ENCODE measurements around the gene ARHGEF19. TPM values are rescaled to one million over a fixed set of nuclear protein-coding genes. Genes with fewer than 3 reads are reported as not detected.
A peak's percentile ranks its signal among the peaks of the same experiment; 100 is the strongest.

The ARHGEF19 gene
- total and polyA plus RNA-seq, 8 donors: 3.5 to 20.1 (median 9.5) TPM

DNA sequence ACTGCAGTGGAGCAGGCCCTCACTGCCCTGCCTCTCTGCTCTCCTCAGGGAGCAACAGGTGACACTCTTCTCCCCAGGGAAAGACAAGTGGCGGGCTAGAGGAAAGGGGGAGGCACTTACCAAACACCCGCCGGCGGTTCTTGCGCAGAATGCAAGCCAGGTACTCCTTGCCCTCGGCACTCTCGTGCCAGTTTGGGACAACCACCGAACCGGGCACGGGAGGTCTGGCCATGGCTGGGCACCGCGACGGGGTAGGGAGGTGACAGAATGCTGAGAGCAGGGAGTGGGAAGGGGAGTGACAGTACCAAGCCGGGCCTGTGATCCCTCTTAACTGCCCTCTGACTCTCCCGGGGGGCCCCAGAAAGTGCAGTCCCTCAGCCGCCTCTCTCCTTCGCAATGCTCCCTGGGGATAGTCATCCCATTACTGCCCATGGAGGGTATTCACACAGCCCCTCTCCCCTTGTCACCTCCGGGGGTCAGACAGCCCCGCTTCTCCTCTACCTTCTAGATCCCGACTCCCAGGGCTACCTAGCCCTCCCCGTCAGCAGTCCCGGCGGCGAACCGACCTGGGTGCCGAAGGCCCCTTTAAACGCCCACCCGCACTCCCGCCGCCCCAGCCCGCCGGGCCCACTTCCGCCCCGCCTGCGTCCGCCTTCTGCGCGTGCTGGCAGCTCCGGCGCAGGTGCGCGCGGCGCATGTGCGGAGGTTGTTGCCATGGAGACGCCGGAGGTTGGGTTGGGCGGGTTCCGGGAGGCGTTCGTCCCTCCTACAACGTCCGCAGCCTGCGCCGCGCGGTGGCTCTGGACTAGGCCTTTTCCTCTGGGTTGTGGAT lies 24.3 kb upstream of the ARHGEF19 start, which contains the start of gene CPLANE2:
TSS of gene CPLANE2 (minus strand) at position 673 of the 832 bp plus-strand sequence. CDS start at position 232, 441 bp downstream.
- DNase-seq: peak; percentile 98 to 99
- intact Hi-C loops (cut with DNase I; ENCODE audit: low total_unique reads): no loop called here
- Histone ChIP-seq H3K27ac (peak within 1 kb of the TSS; percentile 86 to 94 (median 93)), H3K36me3 (peaks cover 0 to 20% (median 10%) of the 10 kb centered on the region in 4 donors), H3K4me3 (peak within 1 kb of the TSS; percentile 56 to 66 (median 60)), H3K4me1 (peaks cover 17 to 27% (median 24%) of the 10 kb centered on the region in 4 donors), H3K9me3 (no peaks in the 10 kb centered on the region), H3K27me3 (no peaks in the 10 kb centered on the region)
- no peak for TF ChIP-seq EP300 (IDR thresholded peaks at IDR 0.05)
- TF ChIP-seq POLR2AphosphoS5 (IDR thresholded peaks at IDR 0.05): peak; percentile 75 to 97 (median 91)
- peak in 2 of 4 donors; percentile 6 to 64 for TF ChIP-seq POLR2A (IDR thresholded peaks at IDR 0.05)
- TF ChIP-seq, protein P1, sequence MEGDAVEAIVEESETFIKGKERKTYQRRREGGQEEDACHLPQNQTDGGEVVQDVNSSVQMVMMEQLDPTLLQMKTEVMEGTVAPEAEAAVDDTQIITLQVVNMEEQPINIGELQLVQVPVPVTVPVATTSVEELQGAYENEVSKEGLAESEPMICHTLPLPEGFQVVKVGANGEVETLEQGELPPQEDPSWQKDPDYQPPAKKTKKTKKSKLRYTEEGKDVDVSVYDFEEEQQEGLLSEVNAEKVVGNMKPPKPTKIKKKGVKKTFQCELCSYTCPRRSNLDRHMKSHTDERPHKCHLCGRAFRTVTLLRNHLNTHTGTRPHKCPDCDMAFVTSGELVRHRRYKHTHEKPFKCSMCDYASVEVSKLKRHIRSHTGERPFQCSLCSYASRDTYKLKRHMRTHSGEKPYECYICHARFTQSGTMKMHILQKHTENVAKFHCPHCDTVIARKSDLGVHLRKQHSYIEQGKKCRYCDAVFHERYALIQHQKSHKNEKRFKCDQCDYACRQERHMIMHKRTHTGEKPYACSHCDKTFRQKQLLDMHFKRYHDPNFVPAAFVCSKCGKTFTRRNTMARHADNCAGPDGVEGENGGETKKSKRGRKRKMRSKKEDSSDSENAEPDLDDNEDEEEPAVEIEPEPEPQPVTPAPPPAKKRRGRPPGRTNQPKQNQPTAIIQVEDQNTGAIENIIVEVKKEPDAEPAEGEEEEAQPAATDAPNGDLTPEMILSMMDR (IDR thresholded peaks at IDR 0.05): no peak
- 0 to 3% (median 1%) methylated on average over 38 to 57 of the region's 57 CpGs for WGBS, 5 donors

DNA sequence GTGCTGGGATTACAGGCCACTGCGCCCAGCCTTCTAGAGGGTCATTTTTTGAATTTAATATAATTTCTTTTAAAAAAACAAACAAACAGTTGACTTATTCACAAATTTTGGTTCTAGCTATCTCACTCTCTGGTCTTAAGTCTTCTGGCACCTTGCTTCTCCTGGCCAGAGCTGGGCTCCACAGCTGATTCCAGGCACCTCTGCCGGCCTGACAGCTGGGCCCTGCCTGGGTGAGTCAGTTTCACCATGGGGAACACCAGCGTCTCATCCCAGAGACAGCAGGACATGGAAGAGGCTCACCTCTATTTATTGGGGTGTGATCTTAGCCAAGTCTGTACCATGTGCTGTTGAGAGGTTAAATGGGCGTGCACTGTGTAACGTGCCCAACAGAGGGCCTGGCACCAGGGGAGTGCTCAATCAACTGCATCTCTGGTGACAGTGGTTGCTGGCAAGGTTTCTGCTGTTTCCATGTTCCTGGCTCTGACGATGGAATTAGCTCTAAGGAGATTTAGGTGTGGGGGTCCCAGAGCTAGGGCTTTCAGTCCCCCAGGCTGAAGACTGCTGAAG lies 23.6 kb upstream of the ARHGEF19 start:
- peak overlapping the region; percentile 56 to 66 (median 60) for H3K4me3 ChIP-seq
- peak; percentile 65 to 78 for DNase-seq
- H3K36me3 ChIP-seq: peaks cover 0 to 25% (median 14%) of the 10 kb centered on the region in 4 donors
- H3K27me3 ChIP-seq: no peaks in the 10 kb centered on the region
- TF ChIP-seq, protein P1 (IDR thresholded peaks at IDR 0.05): peak in 1 of 7 experiments; percentile 46
- TF ChIP-seq POLR2AphosphoS5 (IDR thresholded peaks at IDR 0.05): peak in 2 of 3 donors; percentile 27 to 47
- no peak for TF ChIP-seq EP300 (IDR thresholded peaks at IDR 0.05)
- TF ChIP-seq POLR2A (IDR thresholded peaks at IDR 0.05): no peak
- intact Hi-C loops (cut with DNase I; ENCODE audit: low total_unique reads): no loop called here
- WGBS, 5 donors: 26 to 44% (median 32%) methylated on average over 6 of the region's 6 CpGs
- H3K27ac ChIP-seq: peak overlapping the region; percentile 86 to 94 (median 93)
- H3K4me1 ChIP-seq: peaks cover 17 to 27% (median 24%) of the 10 kb centered on the region in 4 donors
- H3K9me3 ChIP-seq: no peaks in the 10 kb centered on the region

DNA sequence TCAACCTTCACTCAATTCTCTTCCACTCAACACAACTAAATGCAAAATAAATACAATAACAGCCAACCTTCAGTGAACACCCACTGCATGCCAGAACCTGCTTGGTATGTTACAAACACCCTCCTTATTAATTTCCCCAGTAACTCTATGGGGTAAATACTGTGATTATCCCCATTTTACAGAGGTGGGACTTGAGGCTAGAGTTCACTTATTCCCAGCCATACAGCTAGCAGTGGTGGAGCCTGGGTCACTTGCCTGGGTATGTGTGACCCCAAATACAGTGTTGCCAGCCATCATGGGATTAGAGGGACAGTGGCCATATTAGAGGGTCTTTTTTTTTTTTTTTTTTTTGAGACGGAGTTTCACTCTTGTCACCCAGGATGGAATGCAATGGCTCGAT lies 22.9 kb upstream of the ARHGEF19 start:
- Histone ChIP-seq H3K4me3 (no peak overlapping the region), H3K27me3 (no peaks in the 10 kb centered on the region), H3K27ac (peak overlapping the region in 1 of 5 donors; percentile 93), H3K9me3 (no peaks in the 10 kb centered on the region), H3K4me1 (peaks cover 17 to 27% (median 24%) of the 10 kb centered on the region in 4 donors), H3K36me3 (peaks cover 0 to 31% (median 14%) of the 10 kb centered on the region in 4 donors)
- intact Hi-C loops (cut with DNase I; ENCODE audit: low total_unique reads): no loop called here
- 84 to 100% (median 93%) methylated on average over 2 of the region's 2 CpGs for WGBS, 5 donors
- DNase-seq: no peak
- TF ChIP-seq POLR2AphosphoS5 (IDR thresholded peaks at IDR 0.05): no peak
- TF ChIP-seq, protein P1 (IDR thresholded peaks at IDR 0.05): no peak
- no peak for TF ChIP-seq POLR2A (IDR thresholded peaks at IDR 0.05)
- no peak for TF ChIP-seq EP300 (IDR thresholded peaks at IDR 0.05)

DNA sequence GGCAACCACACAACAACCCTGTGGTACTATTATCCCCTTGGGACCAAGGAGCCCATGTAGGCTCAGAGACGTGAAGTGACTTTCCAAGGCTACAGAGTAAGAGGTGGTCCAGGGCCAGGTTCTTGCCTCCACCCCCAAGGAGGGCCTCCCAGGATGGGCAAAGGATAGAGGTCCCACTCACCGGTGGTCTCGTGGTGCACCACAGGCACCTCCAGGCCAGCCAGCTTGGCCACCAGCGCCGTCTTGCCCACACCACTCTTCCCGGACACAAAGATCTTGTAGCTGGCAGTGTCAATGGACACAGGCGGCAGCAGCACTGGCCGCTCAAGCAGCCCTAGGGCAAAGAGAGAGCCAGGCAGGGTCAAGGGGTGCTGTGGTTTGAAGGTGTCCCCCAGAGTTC lies 21.0 kb upstream of the ARHGEF19 start:
- peaks cover 17 to 27% (median 24%) of the 10 kb centered on the region in 4 donors for H3K4me1 ChIP-seq
- no peaks in the 10 kb centered on the region for H3K9me3 ChIP-seq
- peaks cover 0 to 35% (median 14%) of the 10 kb centered on the region in 4 donors for H3K36me3 ChIP-seq
- H3K4me3 ChIP-seq: no peak overlapping the region
- H3K27ac ChIP-seq: no peak overlapping the region
- TF ChIP-seq EP300 (IDR thresholded peaks at IDR 0.05): no peak
- TF ChIP-seq, protein P1 (IDR thresholded peaks at IDR 0.05): no peak
- TF ChIP-seq POLR2A (IDR thresholded peaks at IDR 0.05): no peak
- TF ChIP-seq POLR2AphosphoS5 (IDR thresholded peaks at IDR 0.05): no peak
- peaks cover 0 to 1% (median 0%) of the 10 kb centered on the region in 3 donors for H3K27me3 ChIP-seq
- WGBS, 5 donors: 95 to 99% (median 97%) methylated on average over 8 of the region's 8 CpGs
- DNase-seq: no peak
- intact Hi-C loops (cut with DNase I; ENCODE audit: low total_unique reads): no loop called here

All from stomach (tissue), 9 donors.